KMS-11 (cell line): Measurements from ENCODE around the gene DMXL2.

Source experiments
- H2AFZ ChIP-seq: fragments of 200-600 bp; sonication (generic); 2 replicates; pipeline ENCODE4 v1.6.1; 2016; ENCODE audit warnings: antibody characterized with exemption, mixed run types, low read depth
- H3K27ac ChIP-seq: fragments of 200-600 bp; sonication (generic); 2 replicates; pipeline ENCODE4 v1.6.1; 2016; ENCODE audit warnings: mild to moderate bottlenecking, mixed run types
- H3K27me3 ChIP-seq: fragments of 200-600 bp; sonication (generic); 2 replicates; pipeline ENCODE4 v1.6.1; 2017; ENCODE audit warnings: mild to moderate bottlenecking, low read depth, mixed run types, moderate library complexity; ENCODE audit not compliant: insufficient read depth
- H3K36me3 ChIP-seq: fragments of 200-600 bp; sonication (generic); 2 replicates; pipeline ENCODE4 v1.6.1; 2017; ENCODE audit warnings: mild to moderate bottlenecking, mixed run types; ENCODE audit not compliant: insufficient read depth
- H3K4me1 ChIP-seq: fragments of 200-600 bp; sonication (generic); 2 replicates; pipeline ENCODE4 v1.6.1; 2016; ENCODE audit warnings: mild to moderate bottlenecking, low read depth, mixed run types; ENCODE audit not compliant: poor library complexity, severe bottlenecking
- H3K4me2 ChIP-seq: fragments of 200-600 bp; sonication (generic); 2 replicates; pipeline ENCODE4 v1.7.0; 2016; ENCODE audit warnings: mild to moderate bottlenecking, mixed run types
- H3K4me3 ChIP-seq: fragments of 200-600 bp; sonication (generic); IDR thresholded peaks from 2 replicates; pipeline ENCODE4 v1.6.1; 2017; ENCODE audit warnings: low read depth, low read length, mixed read lengths; ENCODE audit not compliant: insufficient read depth
- H3K79me2 ChIP-seq: fragments of 200-600 bp; sonication (generic); 2 replicates; pipeline ENCODE4 v1.6.1; 2016; ENCODE audit warnings: low read depth, mixed run types; ENCODE audit not compliant: insufficient read depth
- H3K9ac ChIP-seq: fragments of 200-600 bp; sonication (generic); 2 replicates; pipeline ENCODE4 v1.6.1; 2016; ENCODE audit warnings: mild to moderate bottlenecking, mixed run types
- H4K20me1 ChIP-seq: fragments of 200-600 bp; sonication (generic); 2 replicates; pipeline ENCODE4 v1.6.1; 2016; ENCODE audit warnings: mild to moderate bottlenecking, mixed run types; ENCODE audit not compliant: insufficient read depth
- TF ChIP-seq, protein P1 (sequence below): fragments of 200-600 bp; sonication (generic); conservative IDR thresholded peaks from 2 replicates; pipeline ENCODE4 v1.6.1; 2017; ENCODE audit warnings: low read depth, mild to moderate bottlenecking, antibody characterized with exemption, low read length, moderate library complexity, mixed read lengths

The DMXL2 gene

GRCh38 chr15:51588966-51589365 is 33.6 kb downstream of the DMXL2 start:
- Histone ChIP-seq H3K4me3 (no peak overlapping the region), H3K4me2 (no peak overlapping the region), H3K4me1 (no peaks in the 10 kb centered on the region), H3K27ac (no peak overlapping the region), H2AFZ (no peak overlapping the region), H4K20me1 (no peaks in the 10 kb centered on the region), H3K27me3 (no peaks in the 10 kb centered on the region), H3K79me2 (no peaks in the 10 kb centered on the region), H3K9ac (no peak overlapping the region), H3K36me3 (no peaks in the 10 kb centered on the region; the same call in 1 of the 2 replicates)
- TF ChIP-seq, protein P1, sequence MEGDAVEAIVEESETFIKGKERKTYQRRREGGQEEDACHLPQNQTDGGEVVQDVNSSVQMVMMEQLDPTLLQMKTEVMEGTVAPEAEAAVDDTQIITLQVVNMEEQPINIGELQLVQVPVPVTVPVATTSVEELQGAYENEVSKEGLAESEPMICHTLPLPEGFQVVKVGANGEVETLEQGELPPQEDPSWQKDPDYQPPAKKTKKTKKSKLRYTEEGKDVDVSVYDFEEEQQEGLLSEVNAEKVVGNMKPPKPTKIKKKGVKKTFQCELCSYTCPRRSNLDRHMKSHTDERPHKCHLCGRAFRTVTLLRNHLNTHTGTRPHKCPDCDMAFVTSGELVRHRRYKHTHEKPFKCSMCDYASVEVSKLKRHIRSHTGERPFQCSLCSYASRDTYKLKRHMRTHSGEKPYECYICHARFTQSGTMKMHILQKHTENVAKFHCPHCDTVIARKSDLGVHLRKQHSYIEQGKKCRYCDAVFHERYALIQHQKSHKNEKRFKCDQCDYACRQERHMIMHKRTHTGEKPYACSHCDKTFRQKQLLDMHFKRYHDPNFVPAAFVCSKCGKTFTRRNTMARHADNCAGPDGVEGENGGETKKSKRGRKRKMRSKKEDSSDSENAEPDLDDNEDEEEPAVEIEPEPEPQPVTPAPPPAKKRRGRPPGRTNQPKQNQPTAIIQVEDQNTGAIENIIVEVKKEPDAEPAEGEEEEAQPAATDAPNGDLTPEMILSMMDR = no peak

DNA sequence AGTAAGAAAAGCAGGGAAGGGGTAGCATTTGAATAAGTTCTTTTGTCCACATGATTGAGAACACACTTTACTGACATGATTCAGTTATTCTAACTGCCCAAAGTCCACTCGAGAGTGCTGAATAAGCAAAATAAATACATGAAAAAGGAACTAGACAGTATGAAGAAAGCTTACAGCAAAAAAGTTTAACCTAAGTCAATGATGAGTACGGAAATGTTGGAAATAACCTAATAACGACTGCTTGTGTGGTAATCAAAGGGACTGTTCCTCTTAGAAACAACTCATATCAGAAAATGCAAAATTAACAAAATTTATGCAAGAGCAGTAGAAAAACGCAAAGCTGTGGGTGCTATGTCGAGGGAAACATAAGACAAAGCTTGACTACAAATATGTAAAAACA is 36.6 kb downstream of the DMXL2 start:
- H3K79me2 ChIP-seq = no peaks in the 10 kb centered on the region
- no peak overlapping the region for H2AFZ ChIP-seq
- TF ChIP-seq, protein P1 = no peak
- no peaks in the 10 kb centered on the region for H3K4me1 ChIP-seq
- no peak overlapping the region for H3K4me3 ChIP-seq
- H3K27me3 ChIP-seq = no peaks in the 10 kb centered on the region
- H4K20me1 ChIP-seq = no peaks in the 10 kb centered on the region
- no peak overlapping the region for H3K4me2 ChIP-seq
- H3K9ac ChIP-seq = no peak overlapping the region
- no peaks in the 10 kb centered on the region; the same call in 1 of the 2 replicates for H3K36me3 ChIP-seq
- no peak overlapping the region for H3K27ac ChIP-seq

GRCh38 chr15:51580982-51581381 is 41.6 kb downstream of the DMXL2 start:
- H3K4me3 ChIP-seq = no peak overlapping the region
- no peaks in the 10 kb centered on the region for H3K79me2 ChIP-seq
- H3K36me3 ChIP-seq = no peaks in the 10 kb centered on the region
- no peaks in the 10 kb centered on the region for H3K4me1 ChIP-seq
- no peak overlapping the region for H3K9ac ChIP-seq
- H2AFZ ChIP-seq = no peak overlapping the region
- no peaks in the 10 kb centered on the region for H3K27me3 ChIP-seq
- H3K4me2 ChIP-seq = no peak overlapping the region
- H4K20me1 ChIP-seq = no peaks in the 10 kb centered on the region
- H3K27ac ChIP-seq = no peak overlapping the region
- TF ChIP-seq, protein P1 = no peak

DNA sequence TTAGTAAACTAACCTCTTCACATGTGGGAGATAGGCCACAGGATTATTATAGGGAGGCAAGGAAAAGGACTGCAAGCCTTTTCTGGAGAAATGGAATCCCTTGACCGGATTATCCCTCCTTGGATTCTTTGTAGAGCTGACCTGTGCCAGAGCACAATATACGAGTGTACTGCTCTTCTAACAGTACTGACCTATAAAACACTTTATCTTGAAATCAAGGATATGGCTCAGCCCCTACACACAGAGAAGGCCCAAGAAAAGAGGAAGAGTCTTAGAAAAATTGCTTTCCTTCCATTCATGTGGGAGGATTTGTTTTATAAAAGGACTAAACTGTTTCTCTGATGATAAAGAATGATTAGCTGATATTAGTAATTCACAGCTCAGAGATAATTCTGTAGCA is 42.2 kb downstream of the DMXL2 start:
- Histone ChIP-seq H3K79me2 (no peaks in the 10 kb centered on the region), H3K4me3 (no peak overlapping the region), H3K27me3 (no peaks in the 10 kb centered on the region), H2AFZ (no peak overlapping the region), H3K27ac (no peak overlapping the region), H3K4me2 (no peak overlapping the region), H3K36me3 (no peaks in the 10 kb centered on the region), H3K4me1 (no peaks in the 10 kb centered on the region), H3K9ac (no peak overlapping the region), H4K20me1 (no peaks in the 10 kb centered on the region)
- TF ChIP-seq, protein P1 = no peak
